Measurements from ENCODE around the gene PRKCSH.

The PRKCSH gene

GRCh38 chr19:11410682-11411081 lies 24.8 kb upstream of the PRKCSH start:
- no peaks in the 10 kb centered on the region for H3K36me3 Mint-ChIP-seq (ENCODE audit: low read depth)
- peaks cover 16% of the 10 kb centered on the region for H3K27me3 Mint-ChIP-seq
- H3K9me3 Mint-ChIP-seq: no peaks in the 10 kb centered on the region
- no peak overlapping the region for H3K4me3 Mint-ChIP-seq
- H3K4me1 Mint-ChIP-seq (ENCODE audit: low read depth): no peaks in the 10 kb centered on the region
- H3K27ac Mint-ChIP-seq: no peak overlapping the region

- Mint-ChIP-seq H3K36me3 (ENCODE audit: low read depth) (no peaks in the 10 kb centered on the region), H3K4me1 (ENCODE audit: low read depth) (peaks cover 4% of the 10 kb centered on the region), H3K9me3 (no peaks in the 10 kb centered on the region), H3K27ac (no peak overlapping the region), H3K27me3 (peaks cover 31% of the 10 kb centered on the region), H3K4me3 (no peak overlapping the region)
Measured at GRCh38 chr19:11414544-11414943, 20.9 kb upstream of the PRKCSH start.

GRCh38 chr19:11416346-11417052 lies 18.9 kb upstream of the PRKCSH start:
- H3K4me1 Mint-ChIP-seq (ENCODE audit: low read depth): peaks cover 17% of the 10 kb centered on the region
- H3K36me3 Mint-ChIP-seq (ENCODE audit: low read depth): no peaks in the 10 kb centered on the region
- no peak overlapping the region for H3K4me3 Mint-ChIP-seq
- H3K27me3 Mint-ChIP-seq: peaks cover 40% of the 10 kb centered on the region
- no peak overlapping the region for H3K27ac Mint-ChIP-seq
- H3K9me3 Mint-ChIP-seq: no peaks in the 10 kb centered on the region

GRCh38 chr19:11418094-11418548 lies 17.3 kb upstream of the PRKCSH start:
- H3K9me3 Mint-ChIP-seq: no peaks in the 10 kb centered on the region
- peaks cover 31% of the 10 kb centered on the region for H3K4me1 Mint-ChIP-seq (ENCODE audit: low read depth)
- H3K27me3 Mint-ChIP-seq: peaks cover 52% of the 10 kb centered on the region
- H3K4me3 Mint-ChIP-seq: no peak overlapping the region
- H3K27ac Mint-ChIP-seq: no peak overlapping the region
- no peaks in the 10 kb centered on the region for H3K36me3 Mint-ChIP-seq (ENCODE audit: low read depth)

- Mint-ChIP-seq H3K9me3 (no peaks in the 10 kb centered on the region), H3K36me3 (ENCODE audit: low read depth) (no peaks in the 10 kb centered on the region), H3K4me3 (no peak within 1 kb of the TSS), H3K4me1 (ENCODE audit: low read depth) (peaks cover 38% of the 10 kb centered on the region), H3K27ac (no peak within 1 kb of the TSS), H3K27me3 (peaks cover 59% of the 10 kb centered on the region)
Measured at GRCh38 chr19:11418549-11419506, 16.6 kb upstream of the PRKCSH start, which contains the start of gene RGL3. Gene RGL3 (minus strand): TSS chr19:11419314. CDS start chr19:11419278, 36 bp downstream.

GRCh38 chr19:11420429-11421370 lies 14.7 kb upstream of the PRKCSH start:
- Mint-ChIP-seq H3K27me3 (peaks cover 62% of the 10 kb centered on the region), H3K27ac (no peak overlapping the region), H3K9me3 (no peaks in the 10 kb centered on the region), H3K4me3 (peak overlapping the region; percentile 60), H3K4me1 (ENCODE audit: low read depth) (peaks cover 38% of the 10 kb centered on the region), H3K36me3 (ENCODE audit: low read depth) (no peaks in the 10 kb centered on the region)

- peaks cover 38% of the 10 kb centered on the region for H3K4me1 Mint-ChIP-seq (ENCODE audit: low read depth)
- H3K27ac Mint-ChIP-seq: no peak overlapping the region
- H3K9me3 Mint-ChIP-seq: no peaks in the 10 kb centered on the region
- H3K27me3 Mint-ChIP-seq: peaks cover 58% of the 10 kb centered on the region
- no peaks in the 10 kb centered on the region for H3K36me3 Mint-ChIP-seq (ENCODE audit: low read depth)
- H3K4me3 Mint-ChIP-seq: peak overlapping the region; percentile 60
Measured at GRCh38 chr19:11421371-11422098, 13.9 kb upstream of the PRKCSH start.

- H3K4me1 Mint-ChIP-seq (ENCODE audit: low read depth): peaks cover 38% of the 10 kb centered on the region
- H3K27ac Mint-ChIP-seq: no peak overlapping the region
- H3K9me3 Mint-ChIP-seq: no peaks in the 10 kb centered on the region
- H3K36me3 Mint-ChIP-seq (ENCODE audit: low read depth): no peaks in the 10 kb centered on the region
- H3K4me3 Mint-ChIP-seq: peak overlapping the region; percentile 65
- H3K27me3 Mint-ChIP-seq: peaks cover 56% of the 10 kb centered on the region
Measured at GRCh38 chr19:11422163-11423065, 13.0 kb upstream of the PRKCSH start.

- H3K27ac Mint-ChIP-seq: no peak overlapping the region
Measured at GRCh38 chr19:11423164-11423790, 12.2 kb upstream of the PRKCSH start.

GRCh38 chr19:11423791-11424181 lies 11.6 kb upstream of the PRKCSH start:
- H3K27ac Mint-ChIP-seq: no peak overlapping the region
- H3K4me1 Mint-ChIP-seq (ENCODE audit: low read depth): peaks cover 37% of the 10 kb centered on the region
- no peaks in the 10 kb centered on the region for H3K9me3 Mint-ChIP-seq
- H3K27me3 Mint-ChIP-seq: peaks cover 45% of the 10 kb centered on the region
- H3K36me3 Mint-ChIP-seq (ENCODE audit: low read depth): no peaks in the 10 kb centered on the region
- no peak overlapping the region for H3K4me3 Mint-ChIP-seq

More at GRCh38 chr19:11423164-11423790, 12.2 kb upstream of the PRKCSH start:
- H3K4me1 Mint-ChIP-seq (ENCODE audit: low read depth): peaks cover 38% of the 10 kb centered on the region
- no peak overlapping the region for H3K4me3 Mint-ChIP-seq
- no peaks in the 10 kb centered on the region for H3K9me3 Mint-ChIP-seq
- no peaks in the 10 kb centered on the region for H3K36me3 Mint-ChIP-seq (ENCODE audit: low read depth)
- peaks cover 47% of the 10 kb centered on the region for H3K27me3 Mint-ChIP-seq

GRCh38 chr19:11425719-11426457 lies 9.5 kb upstream of the PRKCSH start:
- Mint-ChIP-seq H3K4me3 (no peak overlapping the region), H3K4me1 (ENCODE audit: low read depth) (peaks cover 26% of the 10 kb centered on the region), H3K9me3 (no peaks in the 10 kb centered on the region), H3K36me3 (ENCODE audit: low read depth) (no peaks in the 10 kb centered on the region), H3K27ac (no peak overlapping the region), H3K27me3 (peaks cover 28% of the 10 kb centered on the region)

GRCh38 chr19:11426656-11427055 lies 8.8 kb upstream of the PRKCSH start:
- peaks cover 19% of the 10 kb centered on the region for H3K4me1 Mint-ChIP-seq (ENCODE audit: low read depth)
- no peaks in the 10 kb centered on the region for H3K36me3 Mint-ChIP-seq (ENCODE audit: low read depth)
- H3K27ac Mint-ChIP-seq: no peak overlapping the region
- H3K27me3 Mint-ChIP-seq: peaks cover 20% of the 10 kb centered on the region
- no peaks in the 10 kb centered on the region for H3K9me3 Mint-ChIP-seq
- no peak overlapping the region for H3K4me3 Mint-ChIP-seq
